RWPE2 (cell line): ENCODE results near the gene LNP1.
A peak's percentile ranks its signal among the peaks of the same experiment; 100 is the strongest.

Experiments
- ATAC-seq: fragments of 200-7000 bp; cut with Tn5 transposase; 3 replicates; pipeline ENCODE4 v1.9.1; 2021; ENCODE audit warnings: low read depth
- DNase-seq: peaks from one replicate; pipeline ENCODE4 v3.0.0-alpha.2; 2020; ENCODE audit warnings: low spot score
- H3K27ac ChIP-seq: fragments of 450-650 bp; 2 replicates; pipeline ENCODE4 v1.5.1; 2017; ENCODE audit warnings: mild to moderate bottlenecking; ENCODE audit not compliant: poor library complexity, severe bottlenecking
- H3K27me3 ChIP-seq: fragments of 250-450 bp; sonication (Bioruptor Pico); 2 replicates; pipeline ENCODE4 v1.5.1; 2021; ENCODE audit warnings: mild to moderate bottlenecking, moderate library complexity; ENCODE audit not compliant: insufficient read depth, poor library complexity, severe bottlenecking
- H3K36me3 ChIP-seq: fragments of 250-450 bp; sonication (Bioruptor Pico); 2 replicates; pipeline ENCODE4 v1.5.1; 2020; ENCODE audit warnings: low read depth, mild to moderate bottlenecking, moderate library complexity
- H3K4me1 ChIP-seq: fragments of 250-450 bp; sonication (Bioruptor Pico); 2 replicates; pipeline ENCODE4 v1.5.1; 2021; ENCODE audit warnings: mild to moderate bottlenecking, moderate library complexity; ENCODE audit not compliant: insufficient read depth, poor library complexity, severe bottlenecking
- H3K4me3 ChIP-seq: fragments of 250-450 bp; sonication (Bioruptor Pico); 2 replicates; pipeline ENCODE4 v1.5.1; 2021; ENCODE audit warnings: mild to moderate bottlenecking, moderate library complexity; ENCODE audit not compliant: severe bottlenecking
- H3K9me3 ChIP-seq: fragments of 250-450 bp; sonication (Bioruptor Pico); 2 replicates; pipeline ENCODE4 v1.5.1; 2021; ENCODE audit warnings: mild to moderate bottlenecking, moderate library complexity; ENCODE audit not compliant: severe bottlenecking
- TF ChIP-seq, protein P1 (sequence below): fragments of 450-650 bp; IDR thresholded peaks from one replicate; pipeline ENCODE4 v1.5.1; 2017; ENCODE audit warnings: mild to moderate bottlenecking, moderate library complexity; ENCODE audit not compliant: poor library complexity, severe bottlenecking

The LNP1 gene

DNA sequence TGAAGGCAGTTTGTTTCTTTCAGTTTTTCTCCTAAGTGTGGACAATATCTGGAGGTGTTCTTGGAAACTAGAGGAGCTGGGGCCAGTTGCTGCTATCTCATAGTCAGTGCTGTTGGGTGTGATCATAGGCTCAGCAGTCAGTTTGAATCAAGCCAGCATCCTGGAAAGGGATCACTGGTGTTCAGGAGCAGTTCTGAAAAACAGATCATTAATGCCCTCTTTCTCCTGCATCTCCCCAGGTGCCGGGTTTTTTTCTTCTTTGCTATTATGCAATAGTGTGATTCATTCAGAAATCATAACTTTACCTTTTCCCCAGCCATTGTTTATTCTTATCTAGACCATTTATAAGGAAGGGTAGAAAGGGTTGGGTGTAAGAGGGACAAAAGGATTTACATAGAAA lies 24.0 kb downstream of the LNP1 start:
- Histone ChIP-seq H3K4me1 (peaks cover 13% of the 10 kb centered on the region), H3K4me3 (no peak overlapping the region), H3K27ac (no peak overlapping the region), H3K27me3 (no peaks in the 10 kb centered on the region), H3K36me3 (no peaks in the 10 kb centered on the region), H3K9me3 (peaks cover 3% of the 10 kb centered on the region)
- peak; percentile 83 for ATAC-seq
- no peak for DNase-seq
- TF ChIP-seq, protein P1, sequence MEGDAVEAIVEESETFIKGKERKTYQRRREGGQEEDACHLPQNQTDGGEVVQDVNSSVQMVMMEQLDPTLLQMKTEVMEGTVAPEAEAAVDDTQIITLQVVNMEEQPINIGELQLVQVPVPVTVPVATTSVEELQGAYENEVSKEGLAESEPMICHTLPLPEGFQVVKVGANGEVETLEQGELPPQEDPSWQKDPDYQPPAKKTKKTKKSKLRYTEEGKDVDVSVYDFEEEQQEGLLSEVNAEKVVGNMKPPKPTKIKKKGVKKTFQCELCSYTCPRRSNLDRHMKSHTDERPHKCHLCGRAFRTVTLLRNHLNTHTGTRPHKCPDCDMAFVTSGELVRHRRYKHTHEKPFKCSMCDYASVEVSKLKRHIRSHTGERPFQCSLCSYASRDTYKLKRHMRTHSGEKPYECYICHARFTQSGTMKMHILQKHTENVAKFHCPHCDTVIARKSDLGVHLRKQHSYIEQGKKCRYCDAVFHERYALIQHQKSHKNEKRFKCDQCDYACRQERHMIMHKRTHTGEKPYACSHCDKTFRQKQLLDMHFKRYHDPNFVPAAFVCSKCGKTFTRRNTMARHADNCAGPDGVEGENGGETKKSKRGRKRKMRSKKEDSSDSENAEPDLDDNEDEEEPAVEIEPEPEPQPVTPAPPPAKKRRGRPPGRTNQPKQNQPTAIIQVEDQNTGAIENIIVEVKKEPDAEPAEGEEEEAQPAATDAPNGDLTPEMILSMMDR: no peak

DNA sequence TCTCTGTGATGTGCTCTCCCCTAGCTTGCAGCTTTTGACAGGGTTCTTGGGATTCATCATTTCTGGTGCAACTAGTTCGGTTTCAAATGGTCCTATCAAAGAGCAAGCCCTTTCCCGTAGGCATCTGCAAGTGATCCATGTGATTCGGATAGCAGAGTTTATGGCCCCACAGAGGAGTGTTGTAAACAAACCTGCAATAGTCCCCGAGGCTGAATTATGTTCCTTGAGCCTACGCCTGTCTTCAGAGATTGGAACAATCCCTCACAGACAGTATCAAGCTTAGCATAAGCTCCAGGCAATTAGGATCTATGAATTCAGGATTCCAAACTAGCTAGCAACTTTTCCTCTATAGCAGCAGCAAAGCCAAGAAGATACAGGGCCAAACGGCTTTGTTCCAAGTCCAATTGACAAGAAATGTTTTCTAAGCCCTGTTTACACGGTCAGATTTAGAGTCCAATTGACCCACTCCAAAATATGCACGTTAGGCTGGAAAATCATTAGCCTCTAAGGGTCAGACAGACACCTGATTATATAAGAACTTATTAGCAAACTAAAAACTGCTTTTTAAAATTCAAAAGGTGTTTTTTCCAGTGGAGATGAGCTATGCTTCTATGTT lies 24.8 kb downstream of the LNP1 start:
- no peaks in the 10 kb centered on the region for H3K27me3 ChIP-seq
- TF ChIP-seq, protein P1: no peak
- no peaks in the 10 kb centered on the region for H3K36me3 ChIP-seq
- H3K27ac ChIP-seq: no peak overlapping the region
- peaks cover 3% of the 10 kb centered on the region for H3K9me3 ChIP-seq
- H3K4me1 ChIP-seq: peaks cover 13% of the 10 kb centered on the region
- DNase-seq: no peak
- no peak overlapping the region for H3K4me3 ChIP-seq
- no peak for ATAC-seq

DNA sequence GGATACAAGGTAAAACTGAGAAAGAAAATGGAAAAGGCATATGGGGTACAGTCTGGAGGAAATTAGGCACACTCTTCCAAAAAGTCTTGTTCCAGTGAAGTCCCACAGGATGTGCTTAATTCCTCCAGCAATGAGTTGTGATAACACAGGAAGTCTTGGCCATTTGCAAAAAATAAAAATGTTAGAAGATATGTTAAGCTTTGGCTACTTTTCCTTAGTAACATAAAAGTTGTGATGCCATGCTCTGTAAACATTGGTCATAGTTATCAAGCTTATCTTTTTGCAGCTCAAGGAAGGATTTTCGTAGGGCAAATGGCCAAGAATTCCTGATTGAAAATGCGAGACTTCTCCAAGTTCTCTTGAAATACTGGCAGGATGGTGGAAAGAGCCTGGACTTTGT lies 26.4 kb downstream of the LNP1 start:
- Histone ChIP-seq H3K27ac (no peak overlapping the region), H3K9me3 (peaks cover 3% of the 10 kb centered on the region), H3K36me3 (no peaks in the 10 kb centered on the region), H3K4me1 (peaks cover 13% of the 10 kb centered on the region), H3K4me3 (no peak overlapping the region), H3K27me3 (no peaks in the 10 kb centered on the region)
- TF ChIP-seq, protein P1: no peak
- DNase-seq: no peak
- ATAC-seq: no peak

DNA sequence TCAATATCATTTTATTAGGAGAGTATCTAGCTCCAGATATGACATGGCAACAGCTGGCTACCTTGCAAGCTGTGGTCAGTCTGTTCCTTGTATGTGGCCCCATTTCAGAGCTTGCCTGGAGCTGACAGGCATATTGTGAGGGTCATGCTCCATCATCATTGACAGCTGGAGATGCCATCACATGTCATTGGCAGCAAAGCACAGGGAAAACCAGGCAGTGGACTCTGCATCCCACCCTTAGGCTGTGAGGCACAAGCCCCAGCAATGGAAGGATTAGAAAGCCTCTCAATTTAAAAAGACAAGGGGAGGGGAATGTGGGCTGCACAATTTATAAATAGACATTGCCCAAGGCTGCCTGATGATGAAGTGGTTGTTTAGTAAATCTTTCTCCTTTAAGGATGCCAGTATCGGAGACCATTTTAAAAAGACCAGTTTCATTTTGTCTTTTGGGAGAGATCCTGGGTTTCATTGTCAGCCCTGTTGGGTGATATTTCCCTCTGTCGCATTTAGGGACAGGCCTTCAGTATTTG lies 27.9 kb downstream of the LNP1 start:
- DNase-seq: no peak
- no peaks in the 10 kb centered on the region for H3K27me3 ChIP-seq
- no peak overlapping the region for H3K4me3 ChIP-seq
- H3K27ac ChIP-seq: no peak overlapping the region
- no peaks in the 10 kb centered on the region for H3K36me3 ChIP-seq
- TF ChIP-seq, protein P1: no peak
- peaks cover 3% of the 10 kb centered on the region for H3K9me3 ChIP-seq
- peaks cover 13% of the 10 kb centered on the region for H3K4me1 ChIP-seq
- ATAC-seq: no peak

DNA sequence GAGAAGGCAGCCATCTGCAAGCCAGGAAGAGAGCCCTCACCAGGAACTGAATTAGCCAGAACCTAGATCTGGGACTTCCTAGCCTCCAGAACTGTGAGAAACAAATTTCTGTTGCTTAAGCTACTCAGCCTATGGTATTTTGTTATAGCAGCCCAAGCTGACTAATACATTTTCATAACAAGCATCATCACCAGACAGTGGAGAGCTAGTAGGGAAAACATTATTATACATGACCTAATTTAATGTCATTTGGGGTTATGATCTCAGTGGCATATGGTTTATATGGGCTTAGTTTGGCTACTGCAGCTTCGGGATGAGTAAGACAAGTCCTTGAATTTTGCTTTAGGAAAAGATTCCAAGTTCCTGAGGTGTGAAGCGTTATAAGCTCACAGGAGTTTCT lies 35.6 kb downstream of the LNP1 start:
- H3K27me3 ChIP-seq: no peaks in the 10 kb centered on the region
- DNase-seq: no peak
- TF ChIP-seq, protein P1: no peak
- H3K9me3 ChIP-seq: no peaks in the 10 kb centered on the region
- ATAC-seq: no peak
- H3K27ac ChIP-seq: no peak overlapping the region
- no peak overlapping the region for H3K4me3 ChIP-seq
- peaks cover 7% of the 10 kb centered on the region for H3K4me1 ChIP-seq
- no peaks in the 10 kb centered on the region for H3K36me3 ChIP-seq
